Neural progenitor cell (in vitro differentiated cells): Measurements from ENCODE around the gene TBC1D9.

ENCODE experiments used
- CTCF ChIP-seq: fragments of 200-600 bp; sonication (generic); IDR thresholded peaks from 2 replicates; pipeline ENCODE4 v1.5.1; 2017; ENCODE audit warnings: antibody characterized with exemption, mild to moderate bottlenecking
- EZH2 ChIP-seq: fragments of 200-600 bp; sonication (generic); IDR thresholded peaks from 2 replicates; pipeline ENCODE4 v1.6.1; 2017; ENCODE audit warnings: antibody characterized with exemption, mild to moderate bottlenecking, moderate library complexity
- EZH2phosphoT487 ChIP-seq: fragments of 200-600 bp; sonication (generic); IDR thresholded peaks from 2 replicates; pipeline ENCODE4 v1.6.1; 2017; ENCODE audit warnings: antibody characterized with exemption

- TF ChIP-seq CTCF: no peak
- TF ChIP-seq EZH2: no peak
- TF ChIP-seq EZH2phosphoT487: no peak
Measured at GRCh38 chr4:140635606-140636005, 120.6 kb downstream of the TBC1D9 start.
